Duodenal mucosa (tissue), 2 donors: ENCODE measurements around the gene MPPED2.
"Not testable (repeated sequence)": the region's sequence is repeated elsewhere in the genome, so short reads cannot be mapped to it uniquely, and the experiment has no call there.

Experiments used
- H3K27ac ChIP-seq: one replicate; pipeline ENCODE4 v1.7.0; 2013; ENCODE audit warnings: low read depth, low read length
- H3K27me3 ChIP-seq, 2 donors: one replicate each; pipeline ENCODE4 v1.7.0; 2013; ENCODE audit warnings: low read length in 2 of 2, control low read depth in 1 of 2; ENCODE audit not compliant: insufficient read depth in 2 of 2, control insufficient read depth in 1 of 2
- H3K36me3 ChIP-seq, 2 donors: one replicate each; pipeline ENCODE4 v1.7.0; 2013; ENCODE audit warnings: low read length in 2 of 2, control low read depth in 1 of 2; ENCODE audit not compliant: insufficient read depth in 2 of 2, control insufficient read depth in 1 of 2
- H3K4me1 ChIP-seq, 2 donors: one replicate each; pipeline ENCODE4 v1.7.0; 2013; ENCODE audit warnings: low read length in 2 of 2, control low read depth in 1 of 2; ENCODE audit not compliant: insufficient read depth in 2 of 2, control insufficient read depth in 1 of 2
- H3K4me3 ChIP-seq, 2 donors: one replicate each; pipeline ENCODE4 v1.7.0; 2013; ENCODE audit warnings: low read length in 2 of 2, low read depth in 1 of 2
- H3K9ac ChIP-seq, 2 donors: one replicate each; pipeline ENCODE4 v1.7.0; 2013; ENCODE audit warnings: low read length in 2 of 2, low read depth in 1 of 2
- H3K9me3 ChIP-seq, 2 donors: one replicate each; pipeline ENCODE4 v1.7.0; 2013; ENCODE audit warnings: low read length in 2 of 2, control low read depth in 1 of 2; ENCODE audit not compliant: control insufficient read depth in 1 of 2

MPPED2 gene

GRCh38 chr11:30559004-30559403 is 27.1 kb downstream of the MPPED2 start:
- H3K4me3 ChIP-seq, result no peak overlapping the region
- H3K27ac ChIP-seq, result no peak overlapping the region
- no peaks in the 10 kb centered on the region for H3K9me3 ChIP-seq
- H3K4me1 ChIP-seq, result no peaks in the 10 kb centered on the region
- H3K27me3 ChIP-seq, result no peaks in the 10 kb centered on the region
- H3K9ac ChIP-seq, result no peak overlapping the region
- no peaks in the 10 kb centered on the region for H3K36me3 ChIP-seq

DNA sequence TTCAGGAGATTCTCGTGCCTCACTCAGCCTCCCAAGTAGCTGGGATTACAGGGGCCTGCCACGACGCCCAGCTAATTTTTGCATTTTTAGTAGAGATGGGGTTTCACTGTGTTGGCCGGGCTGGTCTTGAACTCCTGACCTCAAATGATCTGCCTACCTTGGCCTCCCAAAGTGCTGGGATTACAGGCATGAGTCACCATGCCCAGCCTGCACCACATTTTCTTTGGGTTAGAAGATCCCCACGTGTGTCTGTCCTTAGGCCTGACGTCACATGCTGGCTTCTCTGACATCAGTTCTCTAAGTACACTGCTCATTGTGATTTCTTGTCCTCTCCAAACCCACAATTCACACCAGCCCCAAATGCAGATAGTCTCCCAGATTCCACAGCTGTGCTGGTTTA is 31.6 kb downstream of the MPPED2 start:
- not testable (repeated sequence) for H3K4me3 ChIP-seq, H3K27ac ChIP-seq, H3K9ac ChIP-seq, H3K36me3 ChIP-seq, H3K9me3 ChIP-seq, H3K27me3 ChIP-seq, H3K4me1 ChIP-seq

DNA sequence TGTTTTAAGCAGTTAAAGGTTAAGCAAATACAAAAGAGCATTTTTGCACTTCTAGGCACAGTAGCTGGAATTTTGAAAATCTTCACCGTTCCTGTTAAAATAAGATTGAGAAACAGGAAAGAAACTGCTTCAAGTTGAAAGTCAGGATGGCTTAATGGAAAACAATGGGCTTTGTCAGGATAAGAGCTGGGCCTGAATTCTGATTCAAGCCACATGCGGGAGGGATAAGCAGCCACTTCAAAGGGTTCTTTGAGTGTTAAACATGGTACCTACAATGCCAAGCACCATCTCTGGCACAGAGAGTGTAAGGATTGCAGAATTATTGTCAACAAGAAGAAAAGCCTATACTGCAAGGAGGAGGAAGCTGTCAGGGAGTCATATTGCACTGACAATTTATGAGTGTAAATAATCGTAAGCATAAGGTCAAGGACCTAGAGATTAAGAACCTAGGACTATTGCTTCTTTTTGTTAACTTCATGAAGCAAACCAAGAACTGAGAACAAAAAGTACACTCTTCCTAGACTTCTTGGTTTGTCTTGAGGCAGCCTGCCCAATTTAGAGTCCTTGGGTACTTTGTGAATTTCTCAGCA is 32.5 kb downstream of the MPPED2 start:
- H3K4me3 ChIP-seq, result no peak overlapping the region
- H3K9me3 ChIP-seq, result no peaks in the 10 kb centered on the region
- H3K27ac ChIP-seq, result no peak overlapping the region
- H3K4me1 ChIP-seq, result no peaks in the 10 kb centered on the region
- no peaks in the 10 kb centered on the region for H3K36me3 ChIP-seq
- no peak overlapping the region for H3K9ac ChIP-seq
- no peaks in the 10 kb centered on the region for H3K27me3 ChIP-seq

- no peaks in the 10 kb centered on the region for H3K27me3 ChIP-seq
- no peak overlapping the region for H3K9ac ChIP-seq
- H3K4me3 ChIP-seq, result no peak overlapping the region
- H3K9me3 ChIP-seq, result no peaks in the 10 kb centered on the region
- no peaks in the 10 kb centered on the region for H3K36me3 ChIP-seq
- no peaks in the 10 kb centered on the region for H3K4me1 ChIP-seq
- no peak overlapping the region for H3K27ac ChIP-seq
Observed at GRCh38 chr11:30552839-30553238, 33.3 kb downstream of the MPPED2 start.

- no peak overlapping the region for H3K27ac ChIP-seq
- no peak overlapping the region for H3K4me3 ChIP-seq
- no peak overlapping the region for H3K9ac ChIP-seq
Observed at GRCh38 chr11:30550022-30550542, 36.1 kb downstream of the MPPED2 start.

GRCh38 chr11:30549565-30549964 is 36.6 kb downstream of the MPPED2 start:
- Histone ChIP-seq H3K4me3 (no peak overlapping the region), H3K9me3 (no peaks in the 10 kb centered on the region), H3K36me3 (no peaks in the 10 kb centered on the region), H3K27me3 (no peaks in the 10 kb centered on the region), H3K9ac (no peak overlapping the region), H3K27ac (no peak overlapping the region), H3K4me1 (no peaks in the 10 kb centered on the region)

More at GRCh38 chr11:30550022-30550542, 36.1 kb downstream of the MPPED2 start:
- Histone ChIP-seq H3K4me1 (no peaks in the 10 kb centered on the region), H3K27me3 (no peaks in the 10 kb centered on the region), H3K9me3 (no peaks in the 10 kb centered on the region), H3K36me3 (no peaks in the 10 kb centered on the region)

DNA sequence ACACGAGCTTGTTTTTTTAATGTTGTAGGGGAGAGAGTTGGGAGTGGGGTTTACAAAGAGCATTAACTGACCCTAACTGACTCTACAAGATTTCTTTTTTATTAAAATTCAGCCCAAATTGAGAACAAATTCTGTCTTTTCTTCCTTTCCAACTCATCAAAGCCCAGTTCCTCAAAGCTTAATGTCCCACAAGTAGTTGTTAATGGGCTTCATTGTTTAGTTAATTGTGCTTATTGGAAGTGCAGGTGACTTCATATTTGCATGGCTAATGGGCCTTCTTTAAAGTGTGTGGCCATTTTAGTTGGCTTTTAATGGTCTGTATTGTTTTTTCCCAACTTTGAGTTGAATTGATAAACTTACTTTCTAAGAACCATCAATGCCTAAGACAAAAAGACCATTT is 39.8 kb downstream of the MPPED2 start:
- no peak overlapping the region for H3K4me3 ChIP-seq
- no peak overlapping the region for H3K9ac ChIP-seq
- no peaks in the 10 kb centered on the region for H3K4me1 ChIP-seq
- H3K27me3 ChIP-seq, result no peaks in the 10 kb centered on the region
- no peaks in the 10 kb centered on the region for H3K36me3 ChIP-seq
- H3K27ac ChIP-seq, result no peak overlapping the region
- no peaks in the 10 kb centered on the region for H3K9me3 ChIP-seq

- no peak overlapping the region for H3K27ac ChIP-seq
Observed at GRCh38 chr11:30545507-30545906, 40.6 kb downstream of the MPPED2 start.

DNA sequence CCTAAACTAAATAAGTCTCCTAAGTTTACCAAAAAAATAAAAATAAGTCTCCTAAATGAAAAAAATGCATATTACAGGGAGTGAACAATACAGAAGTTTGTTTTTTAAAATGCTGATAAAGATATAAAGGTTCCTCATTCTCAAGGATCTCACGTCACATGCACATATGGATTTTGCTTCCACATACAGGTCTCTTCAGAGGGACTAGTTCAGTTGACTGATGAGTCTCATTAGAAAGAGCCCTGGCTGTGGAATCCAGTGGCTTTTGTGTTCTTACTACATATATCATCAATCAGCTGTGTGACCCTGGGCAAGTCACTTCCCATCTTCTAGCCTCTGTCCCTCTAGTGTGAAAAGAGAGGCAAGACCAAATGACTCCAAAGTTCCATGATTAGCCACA is 43.1 kb downstream of the MPPED2 start:
- no peaks in the 10 kb centered on the region for H3K27me3 ChIP-seq
- H3K9me3 ChIP-seq, result no peaks in the 10 kb centered on the region
- H3K27ac ChIP-seq, result no peak overlapping the region
- H3K4me3 ChIP-seq, result no peak overlapping the region
- H3K36me3 ChIP-seq, result no peaks in the 10 kb centered on the region
- H3K9ac ChIP-seq, result no peak overlapping the region
- H3K4me1 ChIP-seq, result no peaks in the 10 kb centered on the region

More at GRCh38 chr11:30545507-30545906, 40.6 kb downstream of the MPPED2 start:
- Histone ChIP-seq H3K9me3 (no peaks in the 10 kb centered on the region), H3K9ac (no peak overlapping the region), H3K36me3 (no peaks in the 10 kb centered on the region), H3K4me3 (no peak overlapping the region), H3K4me1 (no peaks in the 10 kb centered on the region), H3K27me3 (no peaks in the 10 kb centered on the region)

- H3K4me3 ChIP-seq, result no peak overlapping the region
- no peak overlapping the region for H3K9ac ChIP-seq
- H3K36me3 ChIP-seq, result no peaks in the 10 kb centered on the region
- no peaks in the 10 kb centered on the region for H3K4me1 ChIP-seq
- no peaks in the 10 kb centered on the region for H3K9me3 ChIP-seq
- H3K27ac ChIP-seq, result no peak overlapping the region
- H3K27me3 ChIP-seq, result no peaks in the 10 kb centered on the region
Observed at GRCh38 chr11:30540781-30541180, 45.4 kb downstream of the MPPED2 start.

DNA sequence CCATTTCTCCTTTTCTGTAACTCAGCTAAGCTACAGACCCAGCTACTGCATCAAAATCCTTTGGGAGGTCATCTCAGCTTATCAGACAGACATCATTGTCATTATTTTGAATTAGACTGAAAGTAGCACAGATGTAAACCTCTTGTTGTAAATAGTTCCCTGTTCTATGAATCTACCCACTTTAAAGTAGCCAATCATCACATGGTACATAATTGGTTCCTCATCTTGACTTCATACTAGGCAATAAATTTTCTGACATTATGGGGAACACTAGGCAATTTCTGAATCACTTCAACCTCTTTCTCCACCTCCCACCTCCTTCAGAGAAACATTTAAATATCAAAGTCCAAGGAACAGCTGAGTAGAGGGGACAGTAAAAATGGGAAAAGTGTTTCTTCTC is 47.9 kb downstream of the MPPED2 start:
- Histone ChIP-seq H3K27me3 (no peaks in the 10 kb centered on the region), H3K27ac (no peak overlapping the region), H3K9ac (no peak overlapping the region), H3K36me3 (no peaks in the 10 kb centered on the region), H3K9me3 (no peaks in the 10 kb centered on the region), H3K4me3 (no peak overlapping the region), H3K4me1 (no peaks in the 10 kb centered on the region)
